Endothelial cell (in vitro differentiated cells): ENCODE measurements around the gene ATXN3L. TPM values are rescaled to one million over a fixed set of nuclear protein-coding genes. Genes with fewer than 3 reads are reported as not detected.
"Not testable (repeated sequence)": the region's sequence is repeated elsewhere in the genome, so short reads cannot be mapped to it uniquely, and the experiment has no call there.

Experiments used
- DNase-seq: peaks from one replicate; pipeline ENCODE4 v3.0.0; 2021; ENCODE audit warnings: low spot score
- H3K27ac Mint-ChIP-seq: one replicate; pipeline ENCODE4 v1.8.0; 2021; ENCODE audit warnings: mixed read lengths, inconsistent platforms; ENCODE audit not compliant: unreplicated experiment
- H3K27me3 Mint-ChIP-seq: one replicate; pipeline ENCODE4 v1.8.0; 2021; ENCODE audit warnings: mild to moderate bottlenecking, moderate library complexity, mixed read lengths, inconsistent platforms; ENCODE audit not compliant: unreplicated experiment
- H3K36me3 Mint-ChIP-seq: one replicate; pipeline ENCODE4 v1.8.0; 2021; ENCODE audit warnings: mild to moderate bottlenecking, low read depth, mixed read lengths, inconsistent platforms; ENCODE audit not compliant: unreplicated experiment
- H3K4me1 Mint-ChIP-seq: one replicate; pipeline ENCODE4 v1.8.0; 2021; ENCODE audit warnings: mild to moderate bottlenecking, mixed read lengths, inconsistent platforms; ENCODE audit not compliant: unreplicated experiment
- H3K4me3 Mint-ChIP-seq: one replicate; pipeline ENCODE4 v1.8.0; 2021; ENCODE audit warnings: mild to moderate bottlenecking, mixed read lengths, inconsistent platforms; ENCODE audit not compliant: unreplicated experiment
- H3K9me3 Mint-ChIP-seq: one replicate; pipeline ENCODE4 v1.8.0; 2021; ENCODE audit warnings: mixed read lengths, inconsistent platforms; ENCODE audit not compliant: unreplicated experiment
- total RNA-seq: library from RNA; stranded (reverse); fragmentation: NEBNext Ultra II Directional; extraction: Animal tissue kit (Norgen Biotek cat#: 25700); gene quantifications from one replicate; pipeline ENCODE4 v1.2.1, GENCODE V29; 2021; ENCODE audit not compliant: unreplicated experiment
- TF ChIP-seq, protein P1 (sequence below): fragments of 200-600 bp; sonication (generic); IDR thresholded peaks from one replicate; pipeline ENCODE4 v1.5.0; 2021; ENCODE audit warnings: antibody characterized with exemption; ENCODE audit not compliant: unreplicated experiment

ATXN3L gene
- total RNA-seq, 1 donor from 2014 or later = not detected

DNA sequence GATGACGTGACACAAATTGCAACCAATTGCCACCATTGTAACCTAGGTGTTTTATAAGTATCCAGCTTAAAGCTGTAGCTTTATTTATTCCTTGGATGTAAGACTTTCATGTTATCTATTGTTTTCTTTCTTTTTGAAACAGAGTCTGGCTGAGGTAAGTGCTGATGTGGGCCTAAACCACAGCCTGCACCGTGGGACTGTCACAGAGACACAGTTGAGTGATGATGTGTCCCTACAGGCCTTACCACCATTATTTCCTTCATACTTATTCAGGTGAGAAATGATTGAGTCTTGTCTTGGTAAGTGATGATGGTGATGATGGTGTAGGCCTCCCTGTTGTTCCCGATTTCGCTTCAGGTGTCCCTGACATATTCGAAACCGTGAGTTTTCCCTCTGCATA, 8.3 kb downstream of the ATXN3L start:
- Mint-ChIP-seq H3K4me3 (no peak overlapping the region), H3K27me3 (no peaks in the 10 kb centered on the region)
- TF ChIP-seq, protein P1, sequence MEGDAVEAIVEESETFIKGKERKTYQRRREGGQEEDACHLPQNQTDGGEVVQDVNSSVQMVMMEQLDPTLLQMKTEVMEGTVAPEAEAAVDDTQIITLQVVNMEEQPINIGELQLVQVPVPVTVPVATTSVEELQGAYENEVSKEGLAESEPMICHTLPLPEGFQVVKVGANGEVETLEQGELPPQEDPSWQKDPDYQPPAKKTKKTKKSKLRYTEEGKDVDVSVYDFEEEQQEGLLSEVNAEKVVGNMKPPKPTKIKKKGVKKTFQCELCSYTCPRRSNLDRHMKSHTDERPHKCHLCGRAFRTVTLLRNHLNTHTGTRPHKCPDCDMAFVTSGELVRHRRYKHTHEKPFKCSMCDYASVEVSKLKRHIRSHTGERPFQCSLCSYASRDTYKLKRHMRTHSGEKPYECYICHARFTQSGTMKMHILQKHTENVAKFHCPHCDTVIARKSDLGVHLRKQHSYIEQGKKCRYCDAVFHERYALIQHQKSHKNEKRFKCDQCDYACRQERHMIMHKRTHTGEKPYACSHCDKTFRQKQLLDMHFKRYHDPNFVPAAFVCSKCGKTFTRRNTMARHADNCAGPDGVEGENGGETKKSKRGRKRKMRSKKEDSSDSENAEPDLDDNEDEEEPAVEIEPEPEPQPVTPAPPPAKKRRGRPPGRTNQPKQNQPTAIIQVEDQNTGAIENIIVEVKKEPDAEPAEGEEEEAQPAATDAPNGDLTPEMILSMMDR = no peak

DNA sequence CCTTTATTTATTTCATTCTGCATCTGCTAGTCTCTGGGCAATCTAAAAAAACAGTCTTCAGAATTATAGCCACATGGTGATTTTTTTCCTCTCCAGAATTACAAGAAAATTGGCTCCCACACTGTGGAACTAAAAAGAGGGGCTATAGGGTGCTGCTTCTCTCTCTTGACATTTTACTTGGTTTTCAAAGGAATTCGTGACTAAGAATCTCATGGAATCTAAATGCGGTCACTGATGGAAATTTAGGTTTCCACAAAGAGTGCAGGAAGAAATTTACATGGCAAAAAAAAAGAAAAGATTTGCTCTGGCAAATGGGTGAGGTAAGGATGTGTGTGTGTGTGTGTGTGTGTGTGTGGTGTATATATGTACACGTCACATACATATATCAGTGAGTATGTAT, 10.2 kb downstream of the ATXN3L start:
- Mint-ChIP-seq H3K27ac (no peak overlapping the region), H3K27me3 (no peaks in the 10 kb centered on the region)
- DNase-seq = no peak

More for the DNA sequence above, 8.3 kb downstream of the ATXN3L start:
- no peaks in the 10 kb centered on the region for H3K36me3 Mint-ChIP-seq
- no peak for DNase-seq
- H3K9me3 Mint-ChIP-seq = no peaks in the 10 kb centered on the region
- H3K27ac Mint-ChIP-seq = no peak overlapping the region
- H3K4me1 Mint-ChIP-seq = no peaks in the 10 kb centered on the region

DNA sequence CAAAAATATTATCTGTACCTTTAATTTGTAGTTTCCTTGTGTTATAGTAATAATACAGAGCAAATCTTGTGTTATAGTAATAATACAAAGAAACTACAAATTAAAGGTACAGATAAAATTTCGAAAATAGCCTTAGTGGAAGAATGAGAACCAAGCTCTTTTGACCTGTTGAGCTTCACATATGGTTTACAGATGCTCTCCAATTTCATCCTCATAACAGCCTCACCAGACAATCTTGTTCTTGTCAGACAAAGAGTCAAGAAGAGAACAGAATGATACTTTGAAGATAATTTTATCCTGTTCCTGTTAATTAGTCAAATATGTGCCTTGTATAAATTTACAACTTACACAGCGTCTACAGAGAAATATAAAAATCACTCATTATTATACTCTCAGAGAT, 12.8 kb downstream of the ATXN3L start:
- no peaks in the 10 kb centered on the region for H3K36me3 Mint-ChIP-seq
- TF ChIP-seq, protein P1 = no peak
- no peak overlapping the region for H3K27ac Mint-ChIP-seq
- no peaks in the 10 kb centered on the region for H3K9me3 Mint-ChIP-seq
- H3K4me3 Mint-ChIP-seq = no peak overlapping the region
- H3K27me3 Mint-ChIP-seq = no peaks in the 10 kb centered on the region
- H3K4me1 Mint-ChIP-seq = no peaks in the 10 kb centered on the region
- DNase-seq = no peak

More for the DNA sequence above, 10.2 kb downstream of the ATXN3L start:
- Mint-ChIP-seq H3K4me3 (no peak overlapping the region), H3K36me3 (no peaks in the 10 kb centered on the region), H3K4me1 (no peaks in the 10 kb centered on the region), H3K9me3 (no peaks in the 10 kb centered on the region)
- TF ChIP-seq, protein P1 = no peak

DNA sequence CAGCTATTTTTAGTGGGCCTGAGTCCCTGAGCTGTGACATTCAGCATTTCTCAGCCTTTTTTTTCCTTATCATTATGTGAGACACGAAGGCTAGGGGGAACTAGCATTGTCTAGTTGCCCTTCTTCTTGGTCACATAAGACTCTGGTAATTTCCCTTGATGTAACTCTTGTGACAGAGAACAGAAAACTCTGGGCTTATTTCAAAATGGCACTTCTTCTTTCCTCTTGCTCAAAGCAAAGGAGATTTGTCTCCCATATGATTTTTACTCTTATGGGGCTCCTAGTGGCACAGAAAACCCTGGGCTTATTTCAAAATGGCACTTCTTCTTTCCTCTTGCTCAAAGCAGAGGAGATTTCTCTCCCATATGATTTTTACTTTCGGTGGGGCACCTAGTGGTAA, 14.7 kb downstream of the ATXN3L start:
- no peak overlapping the region for H3K27ac Mint-ChIP-seq
- no peaks in the 10 kb centered on the region for H3K4me1 Mint-ChIP-seq
- no peaks in the 10 kb centered on the region for H3K36me3 Mint-ChIP-seq
- no peaks in the 10 kb centered on the region for H3K9me3 Mint-ChIP-seq
- DNase-seq = no peak
- no peaks in the 10 kb centered on the region for H3K27me3 Mint-ChIP-seq
- TF ChIP-seq, protein P1 = no peak
- no peak overlapping the region for H3K4me3 Mint-ChIP-seq

DNA sequence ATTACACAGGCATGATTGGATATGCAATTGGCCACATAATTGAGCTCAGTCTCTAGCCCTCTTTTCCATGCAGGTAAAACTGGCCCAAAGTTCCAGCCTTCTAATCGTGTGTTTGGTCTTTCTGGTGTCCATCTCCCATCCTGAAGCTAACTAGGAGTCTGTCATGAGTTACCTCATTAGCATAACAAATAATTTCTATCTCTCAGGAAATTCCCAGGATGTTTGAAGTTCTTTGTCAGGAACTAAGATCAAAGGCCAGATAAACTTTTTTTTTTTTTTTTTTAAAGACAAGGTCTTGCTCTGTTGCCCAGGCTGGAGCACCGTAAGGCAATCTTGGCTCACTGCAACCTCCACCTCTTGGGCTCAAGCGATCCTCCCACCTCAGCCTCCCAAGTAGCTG, 15.8 kb downstream of the ATXN3L start:
- Mint-ChIP-seq H3K27me3 (no peaks in the 10 kb centered on the region), H3K27ac (no peak overlapping the region), H3K4me3 (no peak overlapping the region), H3K9me3 (no peaks in the 10 kb centered on the region), H3K36me3 (no peaks in the 10 kb centered on the region), H3K4me1 (no peaks in the 10 kb centered on the region)
- DNase-seq = no peak
- TF ChIP-seq, protein P1 = no peak

DNA sequence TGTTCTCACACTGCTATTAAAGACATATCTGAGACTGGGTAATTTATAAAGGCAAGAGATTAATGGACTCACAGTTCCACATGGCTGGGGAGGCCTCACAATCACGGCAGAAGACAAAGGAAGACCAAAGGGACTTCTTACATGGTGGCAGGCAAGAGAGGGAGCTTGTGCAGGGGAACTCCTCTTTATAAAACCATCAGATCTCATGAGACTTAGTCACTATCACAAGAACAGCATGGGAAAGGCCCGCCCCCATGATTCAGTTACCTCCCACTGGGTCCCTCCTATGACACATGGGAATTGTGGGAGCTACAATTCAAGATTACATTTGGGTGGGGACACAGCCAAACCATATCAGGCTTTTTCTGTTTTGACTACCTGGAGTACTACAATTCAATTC, 16.6 kb downstream of the ATXN3L start:
- not testable (repeated sequence) for DNase-seq, H3K4me3 Mint-ChIP-seq, H3K27ac Mint-ChIP-seq, H3K4me1 Mint-ChIP-seq, H3K9me3 Mint-ChIP-seq, H3K27me3 Mint-ChIP-seq, H3K36me3 Mint-ChIP-seq
